Stomach (tissue), 9 donors: ENCODE results near the gene KCNQ4. TPM values are rescaled to one million over a fixed set of nuclear protein-coding genes. Genes with fewer than 3 reads are reported as not detected.

Experiments
- DNase-seq, 2 donors: peaks; one replicate each; pipeline versions ENCODE4 v3.0.0 to v3.0.0-alpha.2; 2013 to 2019
- H3K27ac ChIP-seq, 5 donors: fragments of 200-600 bp in 4 of 5; sonication (generic) in 4 of 5; one replicate each; pipeline ENCODE4 v1.5.1; 2013 to 2019; ENCODE audit warnings: mild to moderate bottlenecking in 1 of 5, moderate library complexity in 1 of 5
- H3K27me3 ChIP-seq, 3 donors: fragments of 200-600 bp; sonication (generic); one replicate each; pipeline ENCODE4 v1.5.1; 2017 to 2019; ENCODE audit warnings: mixed run types in 1 of 3
- H3K36me3 ChIP-seq, 4 donors: fragments of 200-600 bp; sonication (generic); 1 replicate in 3 of 4; 2 replicates in 1 of 4; pipeline ENCODE4 v1.5.1; 2016 to 2019
- H3K4me1 ChIP-seq, 4 donors: fragments of 200-600 bp; sonication (generic); one replicate each; pipeline ENCODE4 v1.5.1; 2016 to 2019
- H3K4me3 ChIP-seq, 4 donors: fragments of 200-600 bp; sonication (generic) in 3 of 4; one replicate each; pipeline ENCODE4 v1.5.1; 2016 to 2019; ENCODE audit warnings: mild to moderate bottlenecking in 1 of 4
- H3K9me3 ChIP-seq, 4 donors: fragments of 200-600 bp; sonication (generic); one replicate each; pipeline ENCODE4 v1.5.1; 2016 to 2019
- EP300 ChIP-seq: sonication (generic); formaldehyde crosslinking; IDR thresholded peaks from one replicate; pipeline ENCODE4 v1.6.1; 2017; ENCODE audit warnings: antibody characterized with exemption
- POLR2A ChIP-seq, 4 donors: fragments of 450-650 bp; IDR thresholded peaks; one replicate each; pipeline ENCODE4 v1.6.1; 2016; ENCODE audit warnings: antibody characterized with exemption in 4 of 4, control low read depth in 2 of 4, mild to moderate bottlenecking in 1 of 4, moderate library complexity in 1 of 4
- POLR2AphosphoS5 ChIP-seq, 3 donors: sonication (generic); formaldehyde crosslinking; IDR thresholded peaks; one replicate each; pipeline ENCODE4 v1.6.1; 2016; ENCODE audit warnings: antibody characterized with exemption in 3 of 3
- WGBS, 5 donors: extraction: QIAGEN DNeasy Blood & Tissue Kit in 3 of 5; methylation state at CpG; one replicate each; pipeline versions ENCODE4 v1.1.5 to v1.1.7; 2013 to 2018; 5-methylcytosine and 5-hydroxymethylcytosine counted together
- intact Hi-C: fragments of 100-400 bp; cut with DNase I; formaldehyde crosslinking; loops from one replicate; pipeline ENCODE4 v1.15.1; 2023; ENCODE audit warnings: low total_unique reads
- polyA plus RNA-seq, 3 donors: library from polyadenylated mRNA; stranded (reverse); fragments of 200-250 nt; gene quantifications; one replicate each; pipeline ENCODE4 v1.2.3, GENCODE V29; 2013
- total RNA-seq, 5 donors: library from RNA; depleted of rRNA; stranded (reverse); fragments of >200 nt; gene quantifications; one replicate each; pipeline versions ENCODE4 v1.1.0 to v1.2.3, GENCODE V29; 2014 to 2016
- TF ChIP-seq, protein P1 (sequence below), 7 experiments: fragments of 450-650 bp in 4 of 7; fragments of 200-600 bp in 3 of 7; sonication (generic) in 3 of 7; IDR thresholded peaks; one replicate each; pipeline ENCODE4 v1.5.1; 2016 to 2019; ENCODE audit warnings: antibody characterized with exemption in 7 of 7, control low read depth in 2 of 7, mild to moderate bottlenecking in 1 of 7
- donor health status: healthy with polysubstance abuse.
- donor health status: Bipolar disorder and iron deficiency.
- donor health status: healthy.

KCNQ4 gene
- total and polyA plus RNA-seq, 8 donors: 0.31 to 7.6 (median 0.58) TPM; not detected in 1

DNA sequence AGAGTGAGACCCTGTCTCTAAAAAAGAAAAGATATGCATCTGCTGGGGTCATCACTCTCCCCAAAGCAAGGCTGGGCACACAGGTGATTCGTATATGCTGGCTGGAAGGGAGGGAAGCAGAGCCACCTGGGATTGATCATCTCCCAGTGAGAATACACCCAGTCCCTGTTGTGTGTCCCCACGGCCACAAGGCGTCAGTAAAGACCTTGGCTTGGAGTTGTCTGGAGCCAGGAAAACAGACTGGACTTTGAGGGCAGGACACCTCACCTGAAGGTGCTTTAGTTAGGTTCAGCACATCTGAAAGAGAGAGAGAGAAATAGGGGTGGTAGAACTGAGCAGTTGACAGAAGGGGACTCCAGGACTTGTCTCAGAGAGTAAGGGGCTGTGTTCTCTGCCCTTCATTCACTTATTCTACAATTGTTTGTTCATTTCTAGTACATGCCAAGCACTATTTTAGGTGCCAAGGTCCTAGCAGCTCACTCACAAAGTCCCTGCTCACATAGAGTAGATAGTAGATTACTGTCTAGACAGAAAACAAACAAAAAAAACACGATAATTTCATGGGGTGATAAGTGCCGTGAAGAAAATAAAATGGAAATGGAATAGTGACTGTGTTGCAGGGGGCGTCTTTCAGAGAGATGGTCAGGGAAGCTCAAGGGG, 65.1 kb downstream of the KCNQ4 start:
- 26 to 43% (median 31%) methylated on average over 6 of the region's 6 CpGs for WGBS, 5 donors

DNA sequence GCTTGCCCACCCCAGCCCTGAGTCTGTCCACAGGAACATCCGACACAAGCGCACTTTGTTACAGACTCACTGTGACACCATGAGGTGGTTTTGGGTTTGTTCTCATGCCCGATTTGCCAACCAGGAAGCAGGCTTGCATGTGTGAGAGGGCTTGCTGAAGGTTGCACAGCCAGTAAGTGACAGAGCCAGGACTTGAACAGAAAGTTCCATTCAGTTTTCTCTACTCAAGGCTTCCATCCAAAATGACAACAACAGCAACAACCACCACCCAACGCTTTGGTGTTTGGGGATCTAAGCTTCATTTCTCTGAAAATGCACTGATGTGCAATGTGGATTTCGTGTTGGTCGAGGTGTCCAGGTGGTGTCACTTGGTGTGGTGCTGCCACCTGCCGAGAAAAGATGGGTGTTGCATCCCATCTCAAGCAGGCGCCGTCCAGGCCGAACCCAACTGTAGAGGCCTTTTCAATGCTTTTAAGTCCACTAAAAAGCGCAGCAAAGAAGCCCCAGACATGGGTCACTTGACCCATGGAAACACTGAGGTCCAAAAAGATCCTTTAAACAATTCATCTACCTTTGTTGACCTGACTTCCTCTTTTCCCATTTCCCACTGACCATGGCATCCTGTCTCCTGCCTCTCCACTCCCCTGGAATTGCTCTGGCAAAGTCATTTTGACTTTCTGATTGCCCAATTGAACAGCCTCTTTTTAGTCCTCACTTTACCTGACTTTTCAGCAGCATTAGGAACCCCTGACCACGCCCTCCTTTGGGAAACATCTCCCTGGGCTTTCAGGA, 66.4 kb downstream of the KCNQ4 start:
- Histone ChIP-seq H3K4me3 (no peak overlapping the region), H3K27ac (no peak overlapping the region), H3K36me3 (no peaks in the 10 kb centered on the region), H3K27me3 (no peaks in the 10 kb centered on the region), H3K4me1 (peaks cover 0 to 17% (median 8%) of the 10 kb centered on the region in 4 donors), H3K9me3 (no peaks in the 10 kb centered on the region)
- 12 to 21% (median 16%) methylated on average over 12 of the region's 12 CpGs for WGBS, 5 donors
- intact Hi-C loops: loop anchor here (5.0 to 10.0 kb wide), 3 partner anchors 75 to 235 kb away; no protein-coding TSS in a partner anchor
- DNase-seq: peak; percentile 79 to 89
- no peak for TF ChIP-seq EP300
- TF ChIP-seq, protein P1, sequence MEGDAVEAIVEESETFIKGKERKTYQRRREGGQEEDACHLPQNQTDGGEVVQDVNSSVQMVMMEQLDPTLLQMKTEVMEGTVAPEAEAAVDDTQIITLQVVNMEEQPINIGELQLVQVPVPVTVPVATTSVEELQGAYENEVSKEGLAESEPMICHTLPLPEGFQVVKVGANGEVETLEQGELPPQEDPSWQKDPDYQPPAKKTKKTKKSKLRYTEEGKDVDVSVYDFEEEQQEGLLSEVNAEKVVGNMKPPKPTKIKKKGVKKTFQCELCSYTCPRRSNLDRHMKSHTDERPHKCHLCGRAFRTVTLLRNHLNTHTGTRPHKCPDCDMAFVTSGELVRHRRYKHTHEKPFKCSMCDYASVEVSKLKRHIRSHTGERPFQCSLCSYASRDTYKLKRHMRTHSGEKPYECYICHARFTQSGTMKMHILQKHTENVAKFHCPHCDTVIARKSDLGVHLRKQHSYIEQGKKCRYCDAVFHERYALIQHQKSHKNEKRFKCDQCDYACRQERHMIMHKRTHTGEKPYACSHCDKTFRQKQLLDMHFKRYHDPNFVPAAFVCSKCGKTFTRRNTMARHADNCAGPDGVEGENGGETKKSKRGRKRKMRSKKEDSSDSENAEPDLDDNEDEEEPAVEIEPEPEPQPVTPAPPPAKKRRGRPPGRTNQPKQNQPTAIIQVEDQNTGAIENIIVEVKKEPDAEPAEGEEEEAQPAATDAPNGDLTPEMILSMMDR (IDR thresholded peaks at IDR 0.05): peak in 5 of 7 experiments; percentile 73 to 96 (median 85)

More for the DNA sequence above, 65.1 kb downstream of the KCNQ4 start:
- Histone ChIP-seq H3K4me3 (no peak overlapping the region), H3K27me3 (no peaks in the 10 kb centered on the region), H3K9me3 (no peaks in the 10 kb centered on the region), H3K27ac (no peak overlapping the region), H3K36me3 (no peaks in the 10 kb centered on the region), H3K4me1 (peaks cover 0 to 20% (median 8%) of the 10 kb centered on the region in 4 donors)
- no peak for TF ChIP-seq EP300
- TF ChIP-seq, protein P1 (IDR thresholded peaks at IDR 0.05): peak in 5 of 7 experiments; percentile 72 to 96 (median 82)
- peak in 1 of 3 donors; percentile 59 for TF ChIP-seq POLR2AphosphoS5 (IDR thresholded peaks at IDR 0.05)
- no peak for TF ChIP-seq POLR2A (IDR thresholded peaks at IDR 0.05)
- DNase-seq: peak; percentile 81 to 86
- intact Hi-C loops: loop anchor here (5.0 to 10.0 kb wide), 3 partner anchors 74 to 234 kb away; no protein-coding TSS in a partner anchor

DNA sequence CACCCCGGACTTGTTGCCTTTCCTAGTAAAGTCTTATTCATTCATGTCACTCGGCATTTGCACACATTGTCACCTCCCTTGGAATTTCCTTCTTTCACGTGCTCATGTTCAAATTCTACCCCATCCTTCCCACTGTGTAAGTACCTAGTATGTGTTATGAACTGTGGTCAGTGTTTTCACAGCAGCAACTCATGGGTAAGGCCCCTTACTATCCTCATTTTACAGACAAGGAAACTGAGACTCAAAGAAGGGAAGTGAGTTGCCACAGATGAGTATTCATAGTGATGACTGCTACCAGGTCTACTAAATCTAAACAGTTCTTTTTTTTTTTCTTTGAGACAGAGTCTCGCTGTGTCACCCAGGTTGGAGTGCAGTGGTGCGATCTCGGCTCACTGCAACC, 68.1 kb downstream of the KCNQ4 start:
- DNase-seq: no peak
- 85 to 91% (median 89%) methylated on average over 6 of the region's 6 CpGs for WGBS, 5 donors

DNA sequence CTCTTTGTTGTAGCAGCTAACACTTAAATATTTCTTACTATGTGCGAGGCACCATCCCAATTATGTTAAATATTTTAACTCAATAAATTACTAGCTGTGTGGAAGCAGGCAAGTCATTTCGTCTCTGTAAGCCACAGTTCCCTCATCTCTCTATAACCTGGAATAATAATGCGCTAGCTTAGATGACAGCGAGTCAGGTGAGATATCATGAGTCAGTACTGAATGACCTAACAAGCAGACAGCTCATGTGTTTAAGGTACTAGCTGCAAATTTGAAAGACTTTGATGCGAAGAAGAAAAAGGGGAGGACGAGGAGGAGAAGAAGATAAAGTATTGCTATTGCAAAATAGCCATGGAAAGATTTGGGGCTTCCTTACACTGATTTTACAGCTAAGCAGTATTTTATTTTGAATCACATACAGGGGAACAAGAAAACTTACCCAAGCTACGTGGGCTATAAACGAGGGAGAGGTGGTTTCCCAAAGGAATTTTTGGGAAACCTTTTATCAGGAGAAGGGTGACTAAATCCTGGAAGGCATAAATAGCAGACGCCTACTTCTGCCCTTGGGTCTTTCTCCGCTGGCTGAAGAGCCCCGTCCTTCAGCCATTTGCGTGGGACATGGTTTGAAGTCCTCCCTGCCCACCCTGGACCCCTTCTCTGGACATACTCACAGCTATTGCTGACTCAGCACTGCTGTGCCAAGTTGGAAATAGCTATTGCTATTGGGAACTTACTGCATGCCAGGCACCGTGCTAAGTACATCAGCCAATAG, 69.7 kb downstream of the KCNQ4 start:
- no peak for DNase-seq
- WGBS, 5 donors: 68 to 83% (median 79%) methylated on average over 12 to 13 of the region's 13 CpGs
- Histone ChIP-seq H3K9me3 (no peaks in the 10 kb centered on the region), H3K4me1 (peaks cover 0 to 12% (median 8%) of the 10 kb centered on the region in 4 donors), H3K27me3 (no peaks in the 10 kb centered on the region), H3K4me3 (no peak overlapping the region), H3K36me3 (no peaks in the 10 kb centered on the region), H3K27ac (peak overlapping the region in 2 of 5 donors; percentile 14 to 71)
- TF ChIP-seq, protein P1 (IDR thresholded peaks at IDR 0.05): no peak
- TF ChIP-seq POLR2AphosphoS5 (IDR thresholded peaks at IDR 0.05): no peak
- no peak for TF ChIP-seq EP300
- no peak for TF ChIP-seq POLR2A (IDR thresholded peaks at IDR 0.05)
- intact Hi-C loops: no loop called here

More for the DNA sequence above, 68.1 kb downstream of the KCNQ4 start:
- TF ChIP-seq POLR2A (IDR thresholded peaks at IDR 0.05) (no peak), POLR2AphosphoS5 (IDR thresholded peaks at IDR 0.05) (no peak)
- no peak overlapping the region for H3K4me3 ChIP-seq
- H3K4me1 ChIP-seq: peaks cover 0 to 12% (median 8%) of the 10 kb centered on the region in 4 donors
- no peaks in the 10 kb centered on the region for H3K36me3 ChIP-seq
- no peaks in the 10 kb centered on the region for H3K9me3 ChIP-seq
- H3K27ac ChIP-seq: no peak overlapping the region
- intact Hi-C loops: no loop called here
- H3K27me3 ChIP-seq: no peaks in the 10 kb centered on the region
